Measurements from ENCODE around the gene PRG2. TPM values are rescaled to one million over a fixed set of nuclear protein-coding genes. Genes with fewer than 3 reads are reported as not detected.
A peak's percentile ranks its signal among the peaks of the same experiment; 100 is the strongest.
"Not testable (repeated sequence)": the region's sequence is repeated elsewhere in the genome, so short reads cannot be mapped to it uniquely, and the experiment has no call there.

Gene PRG2
- total RNA-seq, 4 donors from 2014 or later = not detected

DNA sequence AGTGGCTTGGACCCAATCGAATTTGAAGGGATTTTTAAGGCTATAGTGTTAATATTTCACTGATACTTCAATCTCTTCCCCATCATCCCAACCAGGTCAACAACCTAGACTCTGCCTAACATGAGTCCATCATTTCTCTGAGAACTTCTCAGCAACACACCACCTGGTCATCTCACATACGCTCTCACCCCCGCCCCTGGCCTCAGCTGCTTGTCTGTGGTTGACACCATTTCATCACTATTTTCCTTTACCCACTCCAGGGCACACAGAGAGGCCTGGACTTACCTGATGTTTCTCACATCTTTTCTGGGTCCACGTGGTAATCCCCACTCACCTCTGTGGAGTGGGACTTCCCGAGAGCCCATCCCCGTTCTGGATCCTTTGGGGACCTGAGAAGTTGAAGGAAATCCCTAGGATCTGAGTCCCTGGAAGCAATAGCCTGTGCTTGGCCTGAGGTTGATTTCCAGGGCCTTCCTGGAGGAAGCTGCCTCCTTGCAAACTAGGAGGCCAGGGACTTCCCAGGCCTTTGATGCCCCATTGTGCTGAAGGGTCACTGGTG is 49.1 kb downstream of the PRG2 start:
- no peak overlapping the region for H3K27ac ChIP-seq

DNA sequence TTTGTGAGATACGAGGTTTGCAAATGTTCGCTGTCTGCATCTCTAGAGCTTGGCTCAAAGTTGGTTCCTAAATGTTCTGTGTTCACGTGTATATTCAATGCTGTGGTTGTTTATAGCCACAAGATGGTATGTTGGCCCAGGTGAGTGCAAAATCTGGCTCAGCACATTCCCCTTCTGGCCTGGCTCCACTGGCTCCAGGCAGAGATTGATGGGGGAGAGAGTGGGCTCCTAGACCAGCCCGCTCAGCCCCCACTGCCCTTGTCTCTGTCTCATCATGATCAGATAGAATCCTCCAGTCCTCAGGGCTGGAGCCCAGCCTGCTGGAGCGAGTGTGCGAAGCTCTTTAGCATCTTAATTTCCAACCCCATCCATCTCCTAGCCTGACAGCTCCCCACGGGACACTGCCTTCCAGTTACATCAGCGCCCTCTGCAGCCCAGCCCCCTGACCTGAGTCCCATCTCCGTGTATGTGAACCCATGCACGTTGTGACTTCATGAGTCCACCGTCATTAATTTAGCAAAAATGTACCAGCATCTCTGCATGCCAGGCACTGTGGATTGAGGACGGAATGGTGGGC is 50.3 kb downstream of the PRG2 start:
- no peaks in the 10 kb centered on the region for H3K9me3 ChIP-seq
- H3K27ac ChIP-seq = no peak overlapping the region
- H3K4me1 ChIP-seq = peaks cover 6 to 8% of the 10 kb centered on the region in 2 donors
- DNase-seq (no peak), ATAC-seq (peak in 1 of 2 donors; percentile 14)
- in situ Hi-C loops (cut with MboI; ENCODE audit: low sequenced_read_pairs in 4 of 4) (loop anchor here (10.0 to 25.0 kb wide), 6 partner anchors 103 to 422 kb away; partner anchors contain the start of genes YPEL4 (in 3 of the 4), APLNR (in 1 of the 4), BTBD18 (in 1 of the 4) and CTNND1 (in 1 of the 4)), intact Hi-C loops (cut with DNase I; ENCODE audit: low total_unique reads) (loop anchor here (10.0 kb wide), 1 partner anchor 495 kb away; no protein-coding TSS in a partner anchor)
- TF ChIP-seq POLR2A (IDR thresholded peaks at IDR 0.05) = no peak
- TF ChIP-seq, protein P1, sequence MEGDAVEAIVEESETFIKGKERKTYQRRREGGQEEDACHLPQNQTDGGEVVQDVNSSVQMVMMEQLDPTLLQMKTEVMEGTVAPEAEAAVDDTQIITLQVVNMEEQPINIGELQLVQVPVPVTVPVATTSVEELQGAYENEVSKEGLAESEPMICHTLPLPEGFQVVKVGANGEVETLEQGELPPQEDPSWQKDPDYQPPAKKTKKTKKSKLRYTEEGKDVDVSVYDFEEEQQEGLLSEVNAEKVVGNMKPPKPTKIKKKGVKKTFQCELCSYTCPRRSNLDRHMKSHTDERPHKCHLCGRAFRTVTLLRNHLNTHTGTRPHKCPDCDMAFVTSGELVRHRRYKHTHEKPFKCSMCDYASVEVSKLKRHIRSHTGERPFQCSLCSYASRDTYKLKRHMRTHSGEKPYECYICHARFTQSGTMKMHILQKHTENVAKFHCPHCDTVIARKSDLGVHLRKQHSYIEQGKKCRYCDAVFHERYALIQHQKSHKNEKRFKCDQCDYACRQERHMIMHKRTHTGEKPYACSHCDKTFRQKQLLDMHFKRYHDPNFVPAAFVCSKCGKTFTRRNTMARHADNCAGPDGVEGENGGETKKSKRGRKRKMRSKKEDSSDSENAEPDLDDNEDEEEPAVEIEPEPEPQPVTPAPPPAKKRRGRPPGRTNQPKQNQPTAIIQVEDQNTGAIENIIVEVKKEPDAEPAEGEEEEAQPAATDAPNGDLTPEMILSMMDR (IDR thresholded peaks at IDR 0.05 in 4 of 5, conservative IDR thresholded peaks at IDR 0.05 in 1 of 5) = no peak
- no peaks in the 10 kb centered on the region for H3K36me3 ChIP-seq
- no peaks in the 10 kb centered on the region for H3K27me3 ChIP-seq
- H3K4me3 ChIP-seq = no peak overlapping the region

More for the DNA sequence above, 49.1 kb downstream of the PRG2 start:
- TF ChIP-seq, protein P1 (IDR thresholded peaks at IDR 0.05 in 4 of 5, conservative IDR thresholded peaks at IDR 0.05 in 1 of 5) = no peak
- TF ChIP-seq POLR2A (IDR thresholded peaks at IDR 0.05) = no peak
- no peak for DNase-seq
- ATAC-seq = no peak
- Histone ChIP-seq H3K36me3 (no peaks in the 10 kb centered on the region), H3K9me3 (no peaks in the 10 kb centered on the region), H3K27me3 (no peaks in the 10 kb centered on the region), H3K4me1 (peaks cover 3% of the 10 kb centered on the region in 2 donors), H3K4me3 (no peak overlapping the region)
- in situ Hi-C loops (cut with MboI; ENCODE audit: low sequenced_read_pairs in 4 of 4) (loop anchor here (10.0 to 25.0 kb wide), 6 partner anchors 104 to 421 kb away; partner anchors contain the start of genes YPEL4 (in 3 of the 4), APLNR (in 1 of the 4), BTBD18 (in 1 of the 4) and CTNND1 (in 1 of the 4)), intact Hi-C loops (cut with DNase I; ENCODE audit: low total_unique reads) (loop anchor here (10.0 kb wide), 1 partner anchor 497 kb away; no protein-coding TSS in a partner anchor)

DNA sequence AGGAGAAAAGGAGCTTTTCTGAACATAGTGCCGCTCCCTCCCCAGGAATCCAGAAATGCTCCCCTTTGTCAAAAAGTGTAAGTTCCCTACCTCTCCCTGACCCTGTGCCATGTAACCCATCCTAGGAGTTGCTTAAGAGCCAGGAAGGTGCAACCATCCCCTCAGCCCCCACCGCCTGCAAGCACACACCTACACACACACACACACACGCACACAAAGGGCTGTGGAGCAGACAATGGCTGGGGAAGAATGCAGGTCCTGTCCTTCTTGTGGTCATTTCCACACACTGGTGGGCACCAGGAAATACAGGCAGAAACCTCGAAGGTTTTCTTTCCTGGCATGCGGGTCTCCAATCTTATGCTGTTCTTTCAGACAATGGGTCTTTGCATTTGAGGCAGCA is 51.1 kb downstream of the PRG2 start:
- DNase-seq (no peak), ATAC-seq (no peak)
- H3K9me3 ChIP-seq = no peaks in the 10 kb centered on the region
- intact Hi-C loops (cut with DNase I; ENCODE audit: low total_unique reads) (no loop called here), in situ Hi-C loops (cut with MboI; ENCODE audit: low sequenced_read_pairs in 4 of 4) (loop anchor here in 3 of 4 donors (25.0 kb wide), 4 partner anchors 102 to 423 kb away; partner anchors contain the start of genes APLNR (in 1 of the 3), BTBD18 (in 1 of the 3), CTNND1 (in 1 of the 3) and YPEL4 (in 1 of the 3))
- H3K4me3 ChIP-seq = no peak overlapping the region
- TF ChIP-seq POLR2A (IDR thresholded peaks at IDR 0.05) = no peak
- TF ChIP-seq, protein P1 (IDR thresholded peaks at IDR 0.05 in 4 of 5, conservative IDR thresholded peaks at IDR 0.05 in 1 of 5) = no peak
- H3K4me1 ChIP-seq = peaks cover 11 to 14% of the 10 kb centered on the region in 2 donors
- H3K36me3 ChIP-seq = no peaks in the 10 kb centered on the region
- H3K27me3 ChIP-seq = no peaks in the 10 kb centered on the region
- no peak overlapping the region for H3K27ac ChIP-seq

GRCh38 chr11:57338142-57338541 is 52.3 kb downstream of the PRG2 start, which contains the start of gene P2RX3:
TSS of gene P2RX3 (plus strand) at chr11:57338352. CDS start at chr11:57338551, 199 bp downstream.
- H3K4me3 ChIP-seq = no peak within 1 kb of the TSS

DNA sequence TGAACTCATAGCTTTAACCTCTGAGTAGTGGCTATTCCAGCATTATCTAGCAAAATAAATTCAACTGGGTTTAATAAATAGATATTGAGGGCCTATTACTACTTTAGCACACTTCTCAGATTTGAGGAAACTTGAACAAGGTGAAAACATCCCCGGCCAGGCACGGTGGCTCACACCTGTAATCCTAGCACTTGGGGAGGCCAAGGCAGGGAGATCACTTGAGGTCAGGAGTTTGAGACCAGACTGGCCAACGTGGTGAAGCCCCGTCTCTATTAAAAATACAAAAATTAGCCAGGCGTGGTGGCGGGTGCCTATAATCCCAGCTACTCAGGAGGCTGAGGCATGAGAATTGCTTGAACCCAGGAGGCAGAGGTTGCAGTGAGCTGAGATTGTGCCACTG is 53.6 kb downstream of the PRG2 start:
- intact Hi-C loops (cut with DNase I; ENCODE audit: low total_unique reads); DNase-seq; H3K27me3 ChIP-seq; ATAC-seq; H3K9me3 ChIP-seq; H3K4me3 ChIP-seq: not testable (repeated sequence)
- H3K27ac ChIP-seq = peak overlapping the region in 1 of 4 donors; percentile 96
- in situ Hi-C loops (cut with MboI; ENCODE audit: low sequenced_read_pairs in 4 of 4) = loop anchor here in 3 of 4 donors (25.0 kb wide), 4 partner anchors 100 to 425 kb away; partner anchors contain the start of genes APLNR (in 1 of the 3), BTBD18 (in 1 of the 3), CTNND1 (in 1 of the 3) and YPEL4 (in 1 of the 3)
- peaks cover 0 to 16% of the 10 kb centered on the region in 2 donors for H3K36me3 ChIP-seq
- peaks cover 16 to 18% of the 10 kb centered on the region in 2 donors for H3K4me1 ChIP-seq

More at GRCh38 chr11:57338142-57338541, 52.3 kb downstream of the PRG2 start, which contains the start of gene P2RX3:
- in situ Hi-C loops (cut with MboI; ENCODE audit: low sequenced_read_pairs in 4 of 4) = loop anchor here in 3 of 4 donors (25.0 kb wide), 4 partner anchors 101 to 424 kb away; partner anchors contain the start of genes APLNR (in 1 of the 3), BTBD18 (in 1 of the 3), CTNND1 (in 1 of the 3) and YPEL4 (in 1 of the 3)
- Histone ChIP-seq H3K9me3 (no peaks in the 10 kb centered on the region), H3K27me3 (no peaks in the 10 kb centered on the region), H3K27ac (no peak within 1 kb of the TSS), H3K36me3 (peaks cover 0 to 3% of the 10 kb centered on the region in 2 donors), H3K4me1 (peaks cover 16 to 18% of the 10 kb centered on the region in 2 donors)
- ATAC-seq = no peak
- intact Hi-C loops (cut with DNase I; ENCODE audit: low total_unique reads) = no loop called here
- TF ChIP-seq, protein P1 (IDR thresholded peaks at IDR 0.05 in 4 of 5, conservative IDR thresholded peaks at IDR 0.05 in 1 of 5) = no peak
- no peak for TF ChIP-seq POLR2A (IDR thresholded peaks at IDR 0.05)
- DNase-seq = no peak
